BLaER1 (cell line): ENCODE data around the gene DMKN.

Experiments used
- H3K27ac ChIP-seq: shearing (Covaris generic); formaldehyde crosslinking; 2 replicates; pipeline ENCODE4 v1.8.1; 2022
- H3K27me3 ChIP-seq: shearing (Covaris generic); formaldehyde crosslinking; 2 replicates; pipeline ENCODE4 v1.8.1; 2022
- H3K36me3 ChIP-seq: shearing (Covaris generic); formaldehyde crosslinking; 2 replicates; pipeline ENCODE4 v1.8.1; 2022
- H3K4me1 ChIP-seq: shearing (Covaris generic); formaldehyde crosslinking; 2 replicates; pipeline ENCODE4 v1.8.1; 2022
- H3K4me2 ChIP-seq: shearing (Covaris generic); formaldehyde crosslinking; 2 replicates; pipeline ENCODE4 v1.8.1; 2022
- H3K4me3 ChIP-seq: shearing (Covaris generic); formaldehyde crosslinking; 2 replicates; pipeline ENCODE4 v1.8.1; 2022
- H3K9ac ChIP-seq: shearing (Covaris generic); formaldehyde crosslinking; 2 replicates; pipeline ENCODE4 v1.8.1; 2022
- H3K9me3 ChIP-seq: shearing (Covaris generic); formaldehyde crosslinking; 2 replicates; pipeline ENCODE4 v1.8.1; 2022
- H4K20me1 ChIP-seq: shearing (Covaris generic); formaldehyde crosslinking; 2 replicates; pipeline ENCODE4 v1.8.1; 2022
- Cebpa-rat ChIP-seq: shearing (Covaris generic); IDR thresholded peaks from 2 replicates; pipeline ENCODE4 v1.8.1; 2022

Gene DMKN

DNA sequence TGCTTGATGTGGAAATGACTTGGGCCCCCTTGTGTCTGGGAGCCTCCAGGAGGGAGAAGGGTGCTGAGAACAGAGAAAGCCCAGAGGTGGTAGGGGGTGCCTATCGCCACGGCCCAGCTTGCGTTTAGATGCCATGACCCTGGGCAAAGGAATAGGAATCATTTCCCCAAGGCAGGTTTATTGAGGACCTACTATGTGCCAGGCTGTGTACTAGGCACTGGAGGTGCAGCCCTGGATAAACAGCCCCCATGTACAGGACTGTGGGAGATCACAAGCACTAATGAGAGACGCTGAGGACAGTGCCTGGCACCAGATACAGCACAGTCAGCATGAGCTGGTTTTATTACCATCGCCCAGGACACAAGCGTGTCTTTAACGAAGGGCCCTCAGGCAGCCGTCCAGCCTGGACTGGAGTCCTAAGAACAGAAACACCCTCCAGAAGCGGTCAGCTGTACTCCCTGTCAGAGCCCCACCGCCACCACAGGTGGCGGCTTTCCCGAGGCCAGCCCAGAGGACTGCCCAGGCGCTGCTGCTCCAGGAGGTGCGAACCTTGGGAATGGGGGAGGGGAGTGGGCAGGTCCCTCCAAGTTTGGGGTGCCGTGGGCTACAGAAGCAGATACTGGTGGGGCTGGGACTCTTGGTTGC is 36.6 kb upstream of the DMKN start:
- no peaks in the 10 kb centered on the region for H3K27me3 ChIP-seq
- H3K9ac ChIP-seq, result no peak overlapping the region
- peaks cover 12% of the 10 kb centered on the region for H3K4me1 ChIP-seq
- peaks cover 44% of the 10 kb centered on the region for H3K36me3 ChIP-seq
- no peak for TF ChIP-seq Cebpa-rat
- H3K4me3 ChIP-seq, result no peak overlapping the region
- no peak overlapping the region for H3K27ac ChIP-seq
- H3K9me3 ChIP-seq, result no peaks in the 10 kb centered on the region
- no peak overlapping the region for H3K4me2 ChIP-seq
- peaks cover 38% of the 10 kb centered on the region; the same call in 1 of the 2 replicates for H4K20me1 ChIP-seq

DNA sequence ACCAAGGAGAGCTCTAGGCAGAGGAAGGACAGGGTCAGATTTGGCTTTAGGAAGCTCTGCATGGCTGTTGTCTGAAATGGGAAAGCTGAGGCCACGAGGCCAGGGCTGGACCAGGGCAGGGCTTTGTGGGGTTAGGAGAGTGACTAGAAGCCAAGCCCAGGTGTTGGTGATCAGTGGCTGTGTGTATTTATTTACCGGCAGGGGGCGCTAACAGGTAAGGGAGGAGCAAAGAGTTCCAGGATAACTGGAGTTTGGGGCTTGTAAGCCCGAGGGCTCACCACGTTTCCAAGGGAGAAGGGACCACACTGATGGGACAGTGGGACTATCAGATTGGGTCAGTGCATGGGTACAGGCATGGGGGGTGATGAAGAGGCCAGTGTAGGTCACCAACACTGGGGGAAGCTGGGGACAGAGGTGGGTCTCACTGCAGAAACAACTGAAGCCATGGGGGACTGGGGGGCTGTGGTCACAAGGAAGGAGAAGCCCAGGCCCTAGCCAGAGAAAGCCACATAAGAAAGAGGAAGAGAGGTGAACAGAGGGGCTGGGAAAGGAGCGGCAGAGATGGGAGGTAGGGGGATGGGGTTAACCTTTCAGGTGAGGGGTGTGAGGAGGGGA is 35.8 kb upstream of the DMKN start:
- H4K20me1 ChIP-seq, result peaks cover 38% of the 10 kb centered on the region; the same call in 1 of the 2 replicates
- no peak for TF ChIP-seq Cebpa-rat
- peaks cover 18% of the 10 kb centered on the region for H3K4me1 ChIP-seq
- H3K36me3 ChIP-seq, result peaks cover 44% of the 10 kb centered on the region
- no peaks in the 10 kb centered on the region for H3K9me3 ChIP-seq
- H3K4me2 ChIP-seq, result no peak overlapping the region
- H3K4me3 ChIP-seq, result no peak overlapping the region
- no peaks in the 10 kb centered on the region for H3K27me3 ChIP-seq
- H3K27ac ChIP-seq, result no peak overlapping the region
- no peak overlapping the region for H3K9ac ChIP-seq

DNA sequence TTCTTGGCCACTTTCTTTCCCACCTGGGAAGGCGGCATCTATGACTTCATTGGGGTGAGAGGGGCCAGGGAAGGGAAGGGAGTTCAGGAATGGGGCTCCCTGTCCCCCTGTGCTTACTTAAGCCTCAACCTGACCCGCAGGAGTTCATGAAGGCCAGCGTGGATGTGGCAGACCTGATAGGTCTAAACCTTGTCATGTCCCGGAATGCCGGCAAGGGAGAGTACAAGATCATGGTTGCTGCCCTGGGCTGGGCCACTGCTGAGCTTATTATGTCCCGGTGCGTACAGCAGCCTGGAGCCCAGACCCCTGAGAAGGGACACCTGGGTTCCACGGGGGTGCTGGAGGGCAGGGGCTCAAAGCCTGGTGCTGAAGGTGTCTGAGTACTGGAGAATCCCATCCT is 33.1 kb upstream of the DMKN start:
- TF ChIP-seq Cebpa-rat, result no peak
- H3K4me1 ChIP-seq, result peaks cover 21% of the 10 kb centered on the region
- no peaks in the 10 kb centered on the region for H3K27me3 ChIP-seq
- H4K20me1 ChIP-seq, result peaks cover 38% of the 10 kb centered on the region; the same call in 1 of the 2 replicates
- no peaks in the 10 kb centered on the region for H3K9me3 ChIP-seq
- H3K4me2 ChIP-seq, result peak overlapping the region; percentile 93
- H3K36me3 ChIP-seq, result peaks cover 65% of the 10 kb centered on the region
- H3K4me3 ChIP-seq, result peak overlapping the region; percentile 96
- H3K9ac ChIP-seq, result peak overlapping the region; percentile 95
- peak overlapping the region; percentile 94; the same call in 1 of the 2 replicates for H3K27ac ChIP-seq

GRCh38 chr19:35545855-35546381 is 32.5 kb upstream of the DMKN start:
- TF ChIP-seq Cebpa-rat, result no peak
- H3K9me3 ChIP-seq, result no peaks in the 10 kb centered on the region
- H3K9ac ChIP-seq, result peak overlapping the region; percentile 95
- H4K20me1 ChIP-seq, result peaks cover 38% of the 10 kb centered on the region; the same call in 1 of the 2 replicates
- H3K4me3 ChIP-seq, result peak overlapping the region; percentile 96
- peaks cover 64% of the 10 kb centered on the region for H3K36me3 ChIP-seq
- peak overlapping the region; percentile 94 for H3K27ac ChIP-seq
- peak overlapping the region; percentile 93 for H3K4me2 ChIP-seq
- H3K4me1 ChIP-seq, result peaks cover 21% of the 10 kb centered on the region
- no peaks in the 10 kb centered on the region for H3K27me3 ChIP-seq

DNA sequence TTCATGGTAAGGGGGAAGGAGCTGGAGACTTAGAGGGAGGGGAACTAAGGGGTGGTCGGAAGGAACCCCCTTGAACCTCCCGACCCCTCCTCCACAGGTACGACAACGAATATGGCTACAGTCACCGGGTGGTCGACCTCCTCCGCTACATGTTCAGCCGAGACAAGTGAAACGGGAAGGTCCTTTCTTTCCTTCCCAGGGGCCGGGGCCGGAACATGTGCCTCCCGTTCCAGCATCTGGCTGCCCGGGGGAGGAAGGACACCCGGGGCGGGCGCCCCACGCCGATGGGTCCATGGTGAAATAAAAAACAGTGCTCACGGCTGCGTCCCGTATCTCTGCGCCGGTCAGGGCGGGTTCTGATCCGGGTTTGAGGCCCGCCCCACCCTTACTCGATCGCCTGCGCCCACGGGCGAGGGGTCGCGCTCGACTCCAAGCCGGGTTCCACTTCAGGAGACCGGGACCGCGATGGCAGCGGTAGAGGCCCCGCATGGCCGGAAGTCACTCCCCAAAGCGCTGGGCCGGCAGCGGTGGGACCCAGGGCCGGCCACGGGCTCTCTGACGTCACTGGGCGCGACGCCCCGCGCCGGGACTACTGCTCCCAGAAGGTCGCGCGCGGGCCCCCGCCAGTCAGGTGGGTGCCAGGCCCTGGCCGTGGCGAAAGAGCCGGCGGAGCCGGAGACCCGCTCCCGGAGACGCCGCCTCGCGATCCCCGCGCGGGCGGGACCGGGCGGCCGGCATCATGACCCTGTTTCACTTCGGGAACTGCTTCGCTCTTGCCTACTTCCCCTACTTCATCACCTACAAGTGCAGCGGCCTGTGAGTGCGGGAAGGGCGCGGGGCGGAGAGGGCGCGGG is 31.8 kb upstream of the DMKN start, which contains the start of gene TMEM147:
TSS of gene TMEM147 (plus strand) at position 626 of the 854 bp plus-strand sequence. CDS start at position 740, 114 bp downstream.
- no peak for TF ChIP-seq Cebpa-rat
- peaks cover 61% of the 10 kb centered on the region for H3K36me3 ChIP-seq
- H4K20me1 ChIP-seq, result peaks cover 36% of the 10 kb centered on the region; the same call in 1 of the 2 replicates
- H3K4me3 ChIP-seq, result peak within 1 kb of the TSS; percentile 96
- no peaks in the 10 kb centered on the region for H3K9me3 ChIP-seq
- H3K27ac ChIP-seq, result peak within 1 kb of the TSS; percentile 94
- H3K9ac ChIP-seq, result peak within 1 kb of the TSS; percentile 95
- H3K27me3 ChIP-seq, result no peaks in the 10 kb centered on the region
- peak within 1 kb of the TSS; percentile 93 for H3K4me2 ChIP-seq
- peaks cover 21% of the 10 kb centered on the region for H3K4me1 ChIP-seq

DNA sequence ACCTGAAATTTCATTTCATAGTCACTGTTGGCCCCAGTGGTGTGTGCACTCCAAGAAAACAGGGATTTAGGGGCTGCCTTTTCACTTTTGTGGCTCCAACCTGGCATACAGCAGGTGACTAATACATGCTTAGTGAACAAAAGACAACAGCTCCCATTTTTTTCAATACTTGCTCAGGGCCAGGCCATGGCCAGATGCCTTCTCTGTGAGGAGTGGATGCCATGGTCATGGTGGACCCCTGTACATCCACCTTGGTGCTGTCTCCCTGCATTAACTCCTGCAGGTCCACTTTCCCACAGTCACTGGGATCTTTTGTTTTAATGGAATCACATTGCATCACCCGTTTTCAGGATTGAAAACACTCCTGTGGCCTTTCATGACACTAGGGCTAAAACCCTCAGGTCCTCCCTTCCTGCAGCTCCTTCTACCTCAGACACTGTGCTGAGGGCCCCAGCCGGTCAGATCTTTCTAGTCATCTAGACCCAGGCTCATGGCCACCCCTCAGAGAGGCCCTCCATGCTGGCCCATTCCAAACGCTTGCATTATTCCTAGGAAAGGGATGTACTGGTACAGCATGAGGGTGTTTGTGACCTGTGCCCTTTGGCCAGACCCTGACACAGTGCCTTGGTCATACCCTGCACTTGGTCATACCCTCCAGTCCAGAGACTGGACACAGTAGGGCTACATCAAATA is 30.8 kb upstream of the DMKN start:
- H3K9me3 ChIP-seq, result no peaks in the 10 kb centered on the region
- peaks cover 55% of the 10 kb centered on the region for H3K36me3 ChIP-seq
- no peaks in the 10 kb centered on the region for H3K27me3 ChIP-seq
- no peak for TF ChIP-seq Cebpa-rat
- H3K4me3 ChIP-seq, result peak overlapping the region; percentile 96
- peak overlapping the region; percentile 95 for H3K9ac ChIP-seq
- peaks cover 21% of the 10 kb centered on the region for H3K4me1 ChIP-seq
- H4K20me1 ChIP-seq, result peaks cover 26% of the 10 kb centered on the region; the same call in 1 of the 2 replicates
- peak overlapping the region; percentile 94; the same call in 1 of the 2 replicates for H3K27ac ChIP-seq
- peak overlapping the region; percentile 93 for H3K4me2 ChIP-seq

GRCh38 chr19:35543280-35544109 is 30.0 kb upstream of the DMKN start:
- no peaks in the 10 kb centered on the region for H3K9me3 ChIP-seq
- H3K9ac ChIP-seq, result no peak overlapping the region; the same call in 1 of the 2 replicates
- H4K20me1 ChIP-seq, result peaks cover 22% of the 10 kb centered on the region; the same call in 1 of the 2 replicates
- TF ChIP-seq Cebpa-rat, result no peak
- peak overlapping the region; percentile 93 for H3K4me2 ChIP-seq
- no peaks in the 10 kb centered on the region for H3K27me3 ChIP-seq
- H3K4me1 ChIP-seq, result peaks cover 21% of the 10 kb centered on the region
- no peak overlapping the region for H3K4me3 ChIP-seq
- peaks cover 49% of the 10 kb centered on the region for H3K36me3 ChIP-seq
- H3K27ac ChIP-seq, result no peak overlapping the region

- Histone ChIP-seq H3K4me3 (no peak overlapping the region), H3K9me3 (no peaks in the 10 kb centered on the region), H3K36me3 (peaks cover 36% of the 10 kb centered on the region), H3K4me2 (no peak overlapping the region), H3K9ac (no peak overlapping the region), H4K20me1 (peaks cover 10% of the 10 kb centered on the region; the same call in 1 of the 2 replicates), H3K4me1 (peaks cover 21% of the 10 kb centered on the region), H3K27ac (no peak overlapping the region), H3K27me3 (no peaks in the 10 kb centered on the region)
- no peak for TF ChIP-seq Cebpa-rat
These were observed 28.8 kb upstream of the DMKN start for GRCh38 chr19:35542209-35542608.
